Testis (tissue), 2 donors: ENCODE results near the gene TERF2IP.

Source experiments
- POLR2A ChIP-seq: fragments of 450-650 bp; IDR thresholded peaks from one replicate; pipeline ENCODE4 v1.6.1; 2017; ENCODE audit warnings: antibody characterized with exemption, mild to moderate bottlenecking, moderate library complexity
- TF ChIP-seq, protein P1 (sequence below), 3 experiments: fragments of 450-650 bp in 2 of 3; fragments of 200-600 bp in 1 of 3; sonication (generic) in 1 of 3; IDR thresholded peaks; one replicate each; pipeline ENCODE4 v1.5.1; 2016 to 2019; ENCODE audit warnings: antibody characterized with exemption in 3 of 3, mild to moderate bottlenecking in 2 of 3, moderate library complexity in 1 of 3

DNA sequence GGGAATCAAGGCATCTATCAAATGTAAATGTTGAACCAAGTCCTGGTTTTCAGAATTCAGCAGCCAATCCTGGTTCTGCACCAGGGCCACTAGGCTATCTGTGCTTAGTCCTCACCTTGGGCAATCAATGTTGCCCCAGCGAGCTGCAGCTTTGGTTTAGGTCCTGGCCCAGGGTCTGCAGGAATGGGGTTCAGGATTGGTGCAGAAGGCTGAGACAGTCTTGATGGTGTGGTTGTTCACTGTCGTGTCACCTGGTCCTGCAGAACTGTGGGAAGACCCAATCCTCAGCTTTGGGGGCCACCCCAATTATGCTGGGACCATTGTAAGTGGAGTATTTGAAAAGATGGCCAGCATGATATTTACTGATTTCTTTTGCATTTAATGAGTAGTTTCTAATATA, 10.6 kb downstream of the TERF2IP start:
- TF ChIP-seq, protein P1, sequence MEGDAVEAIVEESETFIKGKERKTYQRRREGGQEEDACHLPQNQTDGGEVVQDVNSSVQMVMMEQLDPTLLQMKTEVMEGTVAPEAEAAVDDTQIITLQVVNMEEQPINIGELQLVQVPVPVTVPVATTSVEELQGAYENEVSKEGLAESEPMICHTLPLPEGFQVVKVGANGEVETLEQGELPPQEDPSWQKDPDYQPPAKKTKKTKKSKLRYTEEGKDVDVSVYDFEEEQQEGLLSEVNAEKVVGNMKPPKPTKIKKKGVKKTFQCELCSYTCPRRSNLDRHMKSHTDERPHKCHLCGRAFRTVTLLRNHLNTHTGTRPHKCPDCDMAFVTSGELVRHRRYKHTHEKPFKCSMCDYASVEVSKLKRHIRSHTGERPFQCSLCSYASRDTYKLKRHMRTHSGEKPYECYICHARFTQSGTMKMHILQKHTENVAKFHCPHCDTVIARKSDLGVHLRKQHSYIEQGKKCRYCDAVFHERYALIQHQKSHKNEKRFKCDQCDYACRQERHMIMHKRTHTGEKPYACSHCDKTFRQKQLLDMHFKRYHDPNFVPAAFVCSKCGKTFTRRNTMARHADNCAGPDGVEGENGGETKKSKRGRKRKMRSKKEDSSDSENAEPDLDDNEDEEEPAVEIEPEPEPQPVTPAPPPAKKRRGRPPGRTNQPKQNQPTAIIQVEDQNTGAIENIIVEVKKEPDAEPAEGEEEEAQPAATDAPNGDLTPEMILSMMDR (IDR thresholded peaks at IDR 0.05) = no peak
- no peak for TF ChIP-seq POLR2A
